ENCODE data around the gene AHCYL2.

AHCYL2 gene

GRCh38 chr7:129390314-129390713 is 165.5 kb downstream of the AHCYL2 start:
- H3K36me3 ChIP-seq (ENCODE audit: low read length): no peaks in the 10 kb centered on the region
- H4K20me1 ChIP-seq (ENCODE audit: low read depth, low read length): no peaks in the 10 kb centered on the region
- no peak overlapping the region for H2AFZ ChIP-seq (ENCODE audit: low read depth, low read length, severe bottlenecking)
- H3F3A ChIP-seq (ENCODE audit: insufficient read depth): no peaks in the 10 kb centered on the region
- no peak overlapping the region for H3K9ac ChIP-seq (ENCODE audit: low read length)
- H3K27ac ChIP-seq (ENCODE audit: low read depth, low read length): no peak overlapping the region
- H3K4me3 ChIP-seq (ENCODE audit: insufficient read depth, low read length, poor library complexity, severe bottlenecking): no peak overlapping the region
- TF ChIP-seq, protein P1, sequence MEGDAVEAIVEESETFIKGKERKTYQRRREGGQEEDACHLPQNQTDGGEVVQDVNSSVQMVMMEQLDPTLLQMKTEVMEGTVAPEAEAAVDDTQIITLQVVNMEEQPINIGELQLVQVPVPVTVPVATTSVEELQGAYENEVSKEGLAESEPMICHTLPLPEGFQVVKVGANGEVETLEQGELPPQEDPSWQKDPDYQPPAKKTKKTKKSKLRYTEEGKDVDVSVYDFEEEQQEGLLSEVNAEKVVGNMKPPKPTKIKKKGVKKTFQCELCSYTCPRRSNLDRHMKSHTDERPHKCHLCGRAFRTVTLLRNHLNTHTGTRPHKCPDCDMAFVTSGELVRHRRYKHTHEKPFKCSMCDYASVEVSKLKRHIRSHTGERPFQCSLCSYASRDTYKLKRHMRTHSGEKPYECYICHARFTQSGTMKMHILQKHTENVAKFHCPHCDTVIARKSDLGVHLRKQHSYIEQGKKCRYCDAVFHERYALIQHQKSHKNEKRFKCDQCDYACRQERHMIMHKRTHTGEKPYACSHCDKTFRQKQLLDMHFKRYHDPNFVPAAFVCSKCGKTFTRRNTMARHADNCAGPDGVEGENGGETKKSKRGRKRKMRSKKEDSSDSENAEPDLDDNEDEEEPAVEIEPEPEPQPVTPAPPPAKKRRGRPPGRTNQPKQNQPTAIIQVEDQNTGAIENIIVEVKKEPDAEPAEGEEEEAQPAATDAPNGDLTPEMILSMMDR (IDR thresholded peaks at IDR 0.05; ENCODE audit: insufficient read depth, low read length, poor library complexity, severe bottlenecking): no peak
- no peak for TF ChIP-seq EZH2phosphoT487 (conservative IDR thresholded peaks at IDR 0.05; ENCODE audit: low read length)
- H3K4me2 ChIP-seq (ENCODE audit: low read depth, low read length, poor library complexity, severe bottlenecking): no peak overlapping the region
- no peaks in the 10 kb centered on the region for H3K9me3 ChIP-seq (ENCODE audit: insufficient read depth, low read length)
- H3K27me3 ChIP-seq (ENCODE audit: low read length): no peaks in the 10 kb centered on the region
- no peaks in the 10 kb centered on the region for H3K9me2 ChIP-seq (replicated peaks; ENCODE audit: insufficient read depth, low read length)
- H3K79me2 ChIP-seq (ENCODE audit: insufficient read depth, low read length): no peaks in the 10 kb centered on the region

DNA sequence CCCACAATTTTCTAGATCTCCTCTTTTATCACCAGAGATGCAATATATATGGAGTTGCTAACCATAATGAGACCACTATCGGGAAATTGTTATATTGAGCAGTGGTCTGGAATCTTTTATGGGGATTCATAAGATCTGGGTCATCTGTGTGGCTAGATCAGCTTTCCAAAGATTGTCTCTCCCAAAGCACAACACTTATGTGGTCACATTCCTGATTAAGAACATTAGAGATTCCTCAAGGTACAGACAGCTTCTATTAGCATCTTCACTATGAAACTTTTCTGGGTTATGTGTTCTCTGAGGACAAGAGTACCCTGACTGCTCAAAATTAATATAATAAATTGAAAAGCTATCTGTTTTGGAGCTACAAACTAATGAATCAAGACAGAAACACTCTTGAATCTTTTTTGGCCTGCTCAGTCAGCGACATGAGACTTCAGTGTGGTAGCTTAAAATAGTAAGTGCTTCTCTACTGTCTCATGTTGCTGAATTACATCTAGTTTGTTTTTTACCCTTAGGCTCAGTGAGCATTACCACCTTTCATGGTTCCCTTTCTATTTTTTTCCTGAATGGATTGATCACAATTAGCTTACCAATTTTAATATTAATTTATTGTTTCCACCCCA is 166.8 kb downstream of the AHCYL2 start:
- Histone ChIP-seq H3K4me2 (ENCODE audit: low read depth, low read length, poor library complexity, severe bottlenecking) (no peak overlapping the region), H2AFZ (ENCODE audit: low read depth, low read length, severe bottlenecking) (no peak overlapping the region), H3K4me3 (ENCODE audit: insufficient read depth, low read length, poor library complexity, severe bottlenecking) (no peak overlapping the region), H3K9ac (ENCODE audit: low read length) (no peak overlapping the region), H3K79me2 (ENCODE audit: insufficient read depth, low read length) (no peaks in the 10 kb centered on the region), H3K27ac (ENCODE audit: low read depth, low read length) (no peak overlapping the region), H3K9me3 (ENCODE audit: insufficient read depth, low read length) (no peaks in the 10 kb centered on the region), H3K36me3 (ENCODE audit: low read length) (no peaks in the 10 kb centered on the region), H4K20me1 (ENCODE audit: low read depth, low read length) (no peaks in the 10 kb centered on the region), H3K9me2 (replicated peaks; ENCODE audit: insufficient read depth, low read length) (no peaks in the 10 kb centered on the region), H3K27me3 (ENCODE audit: low read length) (no peaks in the 10 kb centered on the region), H3F3A (ENCODE audit: insufficient read depth) (no peaks in the 10 kb centered on the region)
- TF ChIP-seq, protein P1 (IDR thresholded peaks at IDR 0.05; ENCODE audit: insufficient read depth, low read length, poor library complexity, severe bottlenecking): no peak
- no peak for TF ChIP-seq EZH2phosphoT487 (conservative IDR thresholded peaks at IDR 0.05; ENCODE audit: low read length)

DNA sequence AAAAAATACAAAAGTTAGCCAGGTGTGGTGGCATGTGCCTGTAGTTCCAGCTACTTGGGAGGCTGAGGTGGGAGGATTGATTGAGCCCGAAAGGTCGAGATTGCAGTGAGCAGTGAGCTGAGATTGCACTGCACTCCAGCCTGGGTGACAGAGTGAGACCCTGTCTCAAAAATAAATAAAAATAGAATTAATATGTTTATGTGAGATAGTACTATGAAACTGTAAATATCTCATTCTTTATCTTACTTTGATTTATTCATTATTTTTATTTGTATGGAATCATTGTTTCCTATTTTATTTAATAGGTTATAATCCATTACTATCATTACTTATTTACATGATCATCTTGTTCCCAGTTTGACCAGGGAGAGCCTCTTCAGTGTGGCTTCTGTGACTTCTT is 168.4 kb downstream of the AHCYL2 start:
- Histone ChIP-seq H3K4me2 (ENCODE audit: low read depth, low read length, poor library complexity, severe bottlenecking) (no peak overlapping the region), H3K9me2 (replicated peaks; ENCODE audit: insufficient read depth, low read length) (no peaks in the 10 kb centered on the region), H3K9me3 (ENCODE audit: insufficient read depth, low read length) (no peaks in the 10 kb centered on the region), H3K36me3 (ENCODE audit: low read length) (no peaks in the 10 kb centered on the region), H3K9ac (ENCODE audit: low read length) (no peak overlapping the region), H3K27me3 (ENCODE audit: low read length) (no peaks in the 10 kb centered on the region), H3F3A (ENCODE audit: insufficient read depth) (no peaks in the 10 kb centered on the region), H3K27ac (ENCODE audit: low read depth, low read length) (no peak overlapping the region), H4K20me1 (ENCODE audit: low read depth, low read length) (no peaks in the 10 kb centered on the region), H3K79me2 (ENCODE audit: insufficient read depth, low read length) (no peaks in the 10 kb centered on the region), H3K4me3 (ENCODE audit: insufficient read depth, low read length, poor library complexity, severe bottlenecking) (no peak overlapping the region), H2AFZ (ENCODE audit: low read depth, low read length, severe bottlenecking) (no peak overlapping the region)
- TF ChIP-seq, protein P1 (IDR thresholded peaks at IDR 0.05; ENCODE audit: insufficient read depth, low read length, poor library complexity, severe bottlenecking): no peak
- no peak for TF ChIP-seq EZH2phosphoT487 (conservative IDR thresholded peaks at IDR 0.05; ENCODE audit: low read length)

All from SU-DHL-6 (cell line).